A673 (cell line): ENCODE measurements around the gene PPP2R5C. TPM values are rescaled to one million over a fixed set of nuclear protein-coding genes. Genes with fewer than 3 reads are reported as not detected.

ENCODE experiments used
- BruUV-seq: library from RNA; stranded (reverse); fragments of 400-500 nt; replicated peaks from 2 replicates; lab custom pipeline; 2021; lab: Mats Ljungman, UMichigan
- CTCF ChIA-PET: fragments of 300-600 bp; sonication (Branson Sonifier 250); formaldehyde crosslinking; loops from one replicate; lab custom pipeline; 2022; ENCODE audit warnings: antibody characterized with exemption; lab: Charles Lee
- POLR2A ChIA-PET: fragments of 300-600 bp; sonication (Branson Sonifier 250); formaldehyde crosslinking; loops from one replicate; lab custom pipeline; 2022; ENCODE audit warnings: antibody characterized with exemption; ENCODE audit not compliant: low non-redundant PET; lab: Charles Lee
- DNase-seq: peaks from one replicate; pipeline ENCODE4 v3.0.0-alpha.2; 2015; ENCODE audit warnings: low spot score
- H3K27ac ChIP-seq: fragments of 200-600 bp; sonication (generic); 2 replicates; pipeline ENCODE4 v1.5.1; 2016; ENCODE audit warnings: mixed run types, low read depth, mild to moderate bottlenecking, mixed read lengths, antibody characterized with exemption, low read length; ENCODE audit not compliant: poor library complexity, severe bottlenecking
- H3K27me3 ChIP-seq: fragments of 200-600 bp; sonication (generic); replicated peaks from 2 replicates; pipeline ENCODE4 v1.6.1; 2017; ENCODE audit warnings: mixed run types, low read depth, mild to moderate bottlenecking, mixed read lengths, antibody characterized with exemption, low read length; ENCODE audit not compliant: insufficient read depth, poor library complexity
- H3K36me3 ChIP-seq: fragments of 200-600 bp; sonication (generic); 2 replicates; pipeline ENCODE4 v1.6.1; 2016; ENCODE audit warnings: mixed run types, mild to moderate bottlenecking, mixed read lengths, antibody characterized with exemption, low read length; ENCODE audit not compliant: insufficient read depth, poor library complexity, severe bottlenecking
- H3K4me1 ChIP-seq: fragments of 200-600 bp; sonication (generic); 2 replicates; pipeline ENCODE4 v1.6.1; 2017; ENCODE audit warnings: mixed run types, mild to moderate bottlenecking, mixed read lengths, antibody characterized with exemption, low read length; ENCODE audit not compliant: insufficient read depth, poor library complexity, severe bottlenecking
- H3K4me3 ChIP-seq: fragments of 200-600 bp; sonication (generic); 2 replicates; pipeline ENCODE4 v1.5.1; 2016; ENCODE audit warnings: low read depth, mixed run types, mild to moderate bottlenecking, mixed read lengths, low read length; ENCODE audit not compliant: poor library complexity, severe bottlenecking
- H3K9me3 ChIP-seq: fragments of 200-600 bp; sonication (generic); 2 replicates; pipeline ENCODE4 v1.6.1; 2016; ENCODE audit warnings: mixed run types, low read depth, mild to moderate bottlenecking, mixed read lengths, antibody characterized with exemption, low read length; ENCODE audit not compliant: poor library complexity, severe bottlenecking
- EZH2 ChIP-seq: fragments of 200-600 bp; sonication (generic); IDR thresholded peaks from 2 replicates; pipeline ENCODE4 v1.6.1; 2017; ENCODE audit warnings: borderline replicate concordance, low read depth, mild to moderate bottlenecking, mixed read lengths, antibody characterized with exemption, low read length; ENCODE audit not compliant: poor library complexity, severe bottlenecking
- intact Hi-C: fragments of 100-400 bp; cut with micrococcal nuclease; formaldehyde crosslinking; loops from one replicate; pipeline ENCODE4 v1.10.0; 2022; ENCODE audit not compliant: unreplicated experiment
- total RNA-seq: library from RNA; stranded (reverse); gene quantifications from 2 replicates; pipeline ENCODE4 v1.2.3, GENCODE V29; 2021
- TF ChIP-seq, protein P1 (sequence below): fragments of 300-800, 200-600 bp; sonication (generic); conservative IDR thresholded peaks from 2 replicates; pipeline ENCODE4 v1.5.1; 2017; ENCODE audit warnings: low read depth, mild to moderate bottlenecking, antibody characterized with exemption, low read length, moderate library complexity, mixed read lengths

Gene PPP2R5C
- total RNA-seq, 1 experiment from 2014 or later: 113 TPM

DNA sequence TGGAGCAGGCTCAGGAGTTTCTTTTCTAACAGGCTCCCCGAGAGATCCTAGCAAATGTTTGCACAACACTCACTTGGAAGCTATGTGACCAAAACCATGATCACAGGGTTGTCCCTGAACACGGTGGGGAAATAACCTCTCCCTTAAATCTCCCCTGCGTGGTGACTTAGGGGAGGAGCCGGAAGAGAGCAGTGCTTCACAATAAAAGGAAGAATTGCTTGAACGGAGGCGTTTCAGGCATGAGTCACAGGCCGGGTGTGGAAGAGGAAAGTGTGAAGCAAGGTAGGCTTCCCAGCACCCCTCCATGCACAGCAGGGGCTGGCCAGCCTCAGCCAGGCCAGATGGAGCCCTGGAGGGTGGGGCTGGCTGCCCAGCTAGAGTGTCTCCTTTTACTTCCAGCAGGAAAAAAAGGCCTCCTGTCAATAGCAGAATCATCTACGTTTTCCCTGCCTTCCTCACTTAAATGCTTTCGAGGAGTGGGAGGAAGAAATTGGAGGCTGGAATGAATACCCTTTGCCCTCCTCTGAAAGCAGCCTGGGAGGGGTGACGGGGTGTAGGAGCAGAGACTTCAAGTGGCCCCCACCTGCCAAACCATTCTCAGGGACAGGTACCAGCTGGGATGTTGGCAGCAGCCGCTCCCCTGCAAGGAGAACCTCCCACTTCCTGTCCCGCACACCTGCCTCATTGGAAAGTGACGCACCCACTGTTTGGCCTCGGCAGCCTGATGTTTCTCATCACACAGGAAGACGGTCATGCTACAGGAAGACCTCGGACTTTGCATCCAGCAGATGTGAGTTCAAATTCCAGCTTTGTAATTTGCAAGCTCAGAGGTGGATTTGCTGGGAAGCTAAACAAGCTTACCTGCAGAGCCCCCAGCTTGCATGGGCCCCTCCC lies 30.1 kb upstream of the PPP2R5C start:
- intact Hi-C loops: no loop called here
- CTCF ChIA-PET: no interaction called here
- no TSS peak for BruUV-seq

DNA sequence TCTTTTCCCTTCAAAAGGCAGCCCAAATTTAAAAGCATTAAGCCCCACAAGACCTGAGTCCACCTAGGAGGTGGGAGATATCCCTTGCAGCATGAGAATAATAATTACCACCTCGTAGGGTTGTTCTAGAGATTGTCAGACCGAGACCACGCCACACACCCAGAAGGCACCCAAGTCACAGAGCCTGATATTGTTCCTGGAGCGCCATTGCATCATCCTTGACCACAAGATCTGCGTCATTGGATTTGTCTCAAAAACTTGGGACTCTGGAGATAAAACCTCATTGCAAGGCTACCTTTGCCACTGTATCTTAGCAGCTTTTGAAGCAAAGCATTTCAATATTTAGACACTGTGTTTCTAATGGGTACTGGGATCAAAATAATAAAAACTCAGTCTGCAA lies 29.4 kb upstream of the PPP2R5C start:
- H3K36me3 ChIP-seq: no peaks in the 10 kb centered on the region
- H3K4me1 ChIP-seq: peaks cover 12% of the 10 kb centered on the region
- no peak overlapping the region for H3K4me3 ChIP-seq
- ChIA-PET POLR2A (no interaction called here), CTCF (no interaction called here)
- H3K9me3 ChIP-seq: no peaks in the 10 kb centered on the region
- DNase-seq: no peak
- no peaks in the 10 kb centered on the region for H3K27me3 ChIP-seq
- no peak overlapping the region for H3K27ac ChIP-seq
- TF ChIP-seq EZH2: no peak
- TF ChIP-seq, protein P1, sequence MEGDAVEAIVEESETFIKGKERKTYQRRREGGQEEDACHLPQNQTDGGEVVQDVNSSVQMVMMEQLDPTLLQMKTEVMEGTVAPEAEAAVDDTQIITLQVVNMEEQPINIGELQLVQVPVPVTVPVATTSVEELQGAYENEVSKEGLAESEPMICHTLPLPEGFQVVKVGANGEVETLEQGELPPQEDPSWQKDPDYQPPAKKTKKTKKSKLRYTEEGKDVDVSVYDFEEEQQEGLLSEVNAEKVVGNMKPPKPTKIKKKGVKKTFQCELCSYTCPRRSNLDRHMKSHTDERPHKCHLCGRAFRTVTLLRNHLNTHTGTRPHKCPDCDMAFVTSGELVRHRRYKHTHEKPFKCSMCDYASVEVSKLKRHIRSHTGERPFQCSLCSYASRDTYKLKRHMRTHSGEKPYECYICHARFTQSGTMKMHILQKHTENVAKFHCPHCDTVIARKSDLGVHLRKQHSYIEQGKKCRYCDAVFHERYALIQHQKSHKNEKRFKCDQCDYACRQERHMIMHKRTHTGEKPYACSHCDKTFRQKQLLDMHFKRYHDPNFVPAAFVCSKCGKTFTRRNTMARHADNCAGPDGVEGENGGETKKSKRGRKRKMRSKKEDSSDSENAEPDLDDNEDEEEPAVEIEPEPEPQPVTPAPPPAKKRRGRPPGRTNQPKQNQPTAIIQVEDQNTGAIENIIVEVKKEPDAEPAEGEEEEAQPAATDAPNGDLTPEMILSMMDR: no peak
- intact Hi-C loops: no loop called here
- BruUV-seq: no TSS peak

More for the DNA sequence above, 30.1 kb upstream of the PPP2R5C start:
- POLR2A ChIA-PET: no interaction called here
- no peaks in the 10 kb centered on the region for H3K9me3 ChIP-seq
- H3K4me3 ChIP-seq: no peak overlapping the region
- no peak overlapping the region for H3K27ac ChIP-seq
- TF ChIP-seq, protein P1: no peak
- TF ChIP-seq EZH2: no peak
- H3K27me3 ChIP-seq: no peaks in the 10 kb centered on the region
- DNase-seq: peak; percentile 76
- H3K36me3 ChIP-seq: no peaks in the 10 kb centered on the region
- H3K4me1 ChIP-seq: peaks cover 12% of the 10 kb centered on the region

DNA sequence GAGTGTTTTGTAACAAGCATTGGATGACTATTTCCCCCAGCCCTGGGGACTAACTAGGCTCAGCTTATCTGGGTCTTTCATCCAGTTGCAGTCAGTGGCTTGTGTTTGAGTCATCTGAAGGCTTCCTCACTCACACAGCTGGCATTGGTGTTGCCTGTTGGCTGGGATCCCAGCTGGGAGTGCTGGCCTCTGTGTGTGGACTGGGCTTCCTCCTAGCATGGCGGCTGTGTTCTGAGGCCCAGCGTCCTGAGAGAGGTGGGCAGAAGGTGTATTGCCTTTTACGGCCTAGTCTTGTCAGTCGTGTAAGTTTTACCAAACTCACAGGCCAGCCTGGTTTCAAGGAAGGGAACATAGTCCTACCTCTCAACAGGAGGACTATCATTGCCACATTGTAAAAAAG lies 28.3 kb upstream of the PPP2R5C start:
- Histone ChIP-seq H3K36me3 (no peaks in the 10 kb centered on the region), H3K4me1 (peaks cover 12% of the 10 kb centered on the region), H3K4me3 (no peak overlapping the region), H3K9me3 (no peaks in the 10 kb centered on the region), H3K27me3 (no peaks in the 10 kb centered on the region), H3K27ac (no peak overlapping the region)
- ChIA-PET POLR2A (no interaction called here), CTCF (no interaction called here)
- TF ChIP-seq, protein P1: no peak
- TF ChIP-seq EZH2: no peak
- DNase-seq: peak; percentile 31
- intact Hi-C loops: no loop called here
- no TSS peak for BruUV-seq
